Spleen (tissue), 11 donors: Measurements from ENCODE around the gene TAC3. TPM values are rescaled to one million over a fixed set of nuclear protein-coding genes. Genes with fewer than 3 reads are reported as not detected.
A peak's percentile ranks its signal among the peaks of the same experiment; 100 is the strongest.

Experiments used
- DNase-seq: peaks from one replicate; pipeline ENCODE4 v3.0.0-alpha.2; 2020
- H3K27ac ChIP-seq, 8 donors: fragments of 200-600 bp; sonication (generic) in 7 of 8; 1 replicate in 4 of 8; 2 replicates in 4 of 8; pipeline versions ENCODE4 v1.5.0 to v1.8.0; 2016 to 2021; ENCODE audit warnings: inconsistent platforms in 4 of 8, mild to moderate bottlenecking in 4 of 8, moderate library complexity in 1 of 8
- H3K27me3 ChIP-seq, 7 donors: fragments of 200-600 bp; sonication (generic) in 6 of 7; replicated peaks in 1 of 7; 1 replicate in 4 of 7; 2 replicates in 3 of 7; pipeline versions ENCODE4 v1.5.0 to v1.8.0; 2016 to 2021; ENCODE audit warnings: inconsistent platforms in 3 of 7, mild to moderate bottlenecking in 1 of 7
- H3K36me3 ChIP-seq, 6 donors: fragments of 200-600 bp; sonication (generic) in 5 of 6; 1 replicate in 4 of 6; 2 replicates in 2 of 6; pipeline versions ENCODE4 v1.5.0 to v1.8.0; 2016 to 2021; ENCODE audit warnings: inconsistent platforms in 2 of 6
- H3K4me1 ChIP-seq, 6 donors: fragments of 200-600 bp; sonication (generic) in 5 of 6; 1 replicate in 3 of 6; 2 replicates in 3 of 6; pipeline versions ENCODE4 v1.5.0 to v1.8.0; 2016 to 2021; ENCODE audit warnings: inconsistent platforms in 3 of 6
- H3K4me3 ChIP-seq, 8 donors: fragments of 200-600 bp; sonication (generic) in 7 of 8; 1 replicate in 4 of 8; 2 replicates in 4 of 8; pipeline versions ENCODE4 v1.5.0 to v1.8.0; 2016 to 2021; ENCODE audit warnings: inconsistent platforms in 4 of 8, mild to moderate bottlenecking in 4 of 8, moderate library complexity in 2 of 8
- H3K9me3 ChIP-seq, 8 donors: fragments of 200-600 bp; sonication (generic) in 7 of 8; 1 replicate in 4 of 8; 2 replicates in 4 of 8; pipeline versions ENCODE4 v1.5.0 to v1.8.0; 2016 to 2021; ENCODE audit warnings: inconsistent platforms in 4 of 8
- CTCF ChIP-seq, 11 experiments: fragments of 200-600 bp in 7 of 11; fragments of 450-650 bp in 4 of 11; sonication (generic) in 4 of 11; IDR thresholded peaks in 8 of 11; conservative IDR thresholded peaks in 3 of 11; 1 replicate in 7 of 11; 2 replicates in 4 of 11; pipeline versions ENCODE4 v1.4.0 to v1.8.0; 2016 to 2021; ENCODE audit warnings: antibody characterized with exemption in 11 of 11, inconsistent platforms in 4 of 11, mild to moderate bottlenecking in 1 of 11
- POLR2A ChIP-seq, 3 donors: fragments of 450-650 bp; IDR thresholded peaks; one replicate each; pipeline ENCODE4 v1.5.1; 2017; ENCODE audit warnings: antibody characterized with exemption in 3 of 3, mild to moderate bottlenecking in 1 of 3
- POLR2AphosphoS5 ChIP-seq, 3 donors: sonication (generic); formaldehyde crosslinking; IDR thresholded peaks; one replicate each; pipeline ENCODE4 v1.5.1; 2017; ENCODE audit warnings: antibody characterized with exemption in 3 of 3
- WGBS, 5 donors: extraction: QIAGEN DNeasy Blood & Tissue Kit in 3 of 5; methylation state at CpG; one replicate each; pipeline versions ENCODE4 v1.1.5 to v1.1.7; 2013 to 2018; 5-methylcytosine and 5-hydroxymethylcytosine counted together
- intact Hi-C: fragments of 100-400 bp; cut with DNase I; formaldehyde crosslinking; loops from one replicate; pipeline ENCODE4 v1.15.0; 2023; ENCODE audit warnings: low total_unique reads
- polyA plus RNA-seq, 3 donors: library from polyadenylated mRNA; stranded (reverse); fragments of 200-250 nt; gene quantifications; one replicate each; pipeline ENCODE4 v1.2.1, GENCODE V29; 2013
- total RNA-seq, 7 donors: library from RNA; depleted of rRNA in 3 of 7; stranded (reverse); fragments of >200 nt in 3 of 7; fragmentation: NEBNext Ultra II Directional in 4 of 7; extraction: Animal tissue kit (Norgen Biotek cat#: 25700) in 4 of 7; gene quantifications; one replicate each; pipeline versions ENCODE4 v1.1.0 to v1.2.1, GENCODE V29; 2016 to 2021
- donor health status: healthy with polysubstance abuse.
- donor health status: DM: no; HTN: no; CAD: no; lungs with moderate emphysema.
- donor health status: DM: no; HTN: no; CAD: no.
- donor health status: Bipolar disorder and iron deficiency.
- donor health status: healthy.
- donor health status: DM: no; HTN: no; CAD: no.
- donor health status: DM: yes; HTN: yes; CAD: no.

Gene TAC3
- total and polyA plus RNA-seq, 10 donors = 0.11 to 0.20 TPM; not detected in 8

GRCh38 chr12:56999456-56999855, 16.9 kb downstream of the TAC3 start:
- Histone ChIP-seq H3K27ac (peak overlapping the region; percentile 20 to 85 (median 72)), H3K4me1 (peaks cover 27 to 91% (median 65%) of the 10 kb centered on the region in 6 donors), H3K4me3 (no peak overlapping the region), H3K36me3 (peaks cover 3 to 91% (median 27%) of the 10 kb centered on the region in 6 donors), H3K9me3 (no peaks in the 10 kb centered on the region), H3K27me3 (no peaks in the 10 kb centered on the region)
- intact Hi-C loops = no loop called here
- 81 to 93% (median 83%) methylated on average over 4 of the region's 4 CpGs for WGBS, 5 donors
- DNase-seq = no peak
- no peak for TF ChIP-seq CTCF (IDR thresholded peaks at IDR 0.05 in 8 of 11, conservative IDR thresholded peaks at IDR 0.05 in 3 of 11)
- no peak for TF ChIP-seq POLR2AphosphoS5 (IDR thresholded peaks at IDR 0.05)
- TF ChIP-seq POLR2A (IDR thresholded peaks at IDR 0.05) = no peak

DNA sequence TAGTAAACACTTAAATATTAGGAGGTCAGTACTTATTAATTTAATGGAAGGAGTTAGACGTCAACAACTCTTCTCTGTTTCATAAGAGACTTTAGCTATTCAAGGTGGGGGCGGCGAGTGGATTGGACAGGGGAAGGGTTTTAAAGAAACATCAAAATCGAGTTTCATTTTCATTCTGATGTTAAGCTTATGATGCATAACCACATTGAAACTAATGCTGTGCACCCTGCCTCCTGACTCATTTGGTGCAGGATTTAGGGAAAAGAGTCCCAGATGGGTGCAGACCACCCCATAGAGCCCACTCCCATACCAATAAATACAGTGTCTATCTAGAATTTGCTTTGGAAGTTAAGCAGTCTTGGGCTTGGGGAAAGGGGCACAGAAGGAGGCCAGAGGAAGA, 17.3 kb downstream of the TAC3 start:
- 33 to 48% (median 46%) methylated on average over 4 of the region's 4 CpGs for WGBS, 5 donors
- Histone ChIP-seq H3K4me1 (peaks cover 24 to 90% (median 61%) of the 10 kb centered on the region in 6 donors), H3K36me3 (peaks cover 3 to 86% (median 22%) of the 10 kb centered on the region in 6 donors), H3K9me3 (no peaks in the 10 kb centered on the region), H3K27ac (peak overlapping the region; percentile 20 to 85 (median 72)), H3K27me3 (no peaks in the 10 kb centered on the region), H3K4me3 (no peak overlapping the region)
- TF ChIP-seq CTCF (IDR thresholded peaks at IDR 0.05 in 8 of 11, conservative IDR thresholded peaks at IDR 0.05 in 3 of 11) (no peak), POLR2AphosphoS5 (IDR thresholded peaks at IDR 0.05) (no peak), POLR2A (IDR thresholded peaks at IDR 0.05) (no peak)
- intact Hi-C loops = no loop called here
- peak; percentile 69 for DNase-seq

DNA sequence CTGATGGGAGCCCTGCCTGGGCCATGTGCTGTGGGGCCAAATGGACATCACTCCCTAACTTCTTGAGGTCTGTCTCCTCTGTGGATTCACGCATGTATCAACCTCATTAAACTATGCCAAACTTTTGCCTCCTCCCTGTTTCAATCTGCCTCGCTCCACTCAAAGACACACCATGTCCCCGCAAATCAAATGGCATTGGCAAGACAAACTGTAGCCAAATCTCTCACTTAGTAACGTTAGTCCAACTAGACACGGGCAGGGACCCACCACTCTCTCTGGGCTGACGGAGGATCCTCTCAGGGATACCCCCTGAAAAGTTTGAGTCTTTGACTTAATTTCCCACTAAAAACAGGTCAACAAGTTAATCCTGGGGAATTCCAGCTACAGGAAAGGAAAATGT, 18.0 kb downstream of the TAC3 start:
- peak overlapping the region; percentile 20 to 85 (median 72) for H3K27ac ChIP-seq
- intact Hi-C loops = no loop called here
- peaks cover under 1 to 79% (median 15%) of the 10 kb centered on the region in 6 donors for H3K36me3 ChIP-seq
- WGBS, 5 donors = 85 to 96% (median 92%) methylated on average over 6 of the region's 6 CpGs
- DNase-seq = no peak
- no peak overlapping the region for H3K4me3 ChIP-seq
- H3K4me1 ChIP-seq = peaks cover 24 to 90% (median 63%) of the 10 kb centered on the region in 6 donors
- no peak for TF ChIP-seq POLR2AphosphoS5 (IDR thresholded peaks at IDR 0.05)
- TF ChIP-seq CTCF (IDR thresholded peaks at IDR 0.05 in 8 of 11, conservative IDR thresholded peaks at IDR 0.05 in 3 of 11) = no peak
- TF ChIP-seq POLR2A (IDR thresholded peaks at IDR 0.05) = no peak
- no peaks in the 10 kb centered on the region for H3K27me3 ChIP-seq
- no peaks in the 10 kb centered on the region for H3K9me3 ChIP-seq

- Histone ChIP-seq H3K9me3 (no peaks in the 10 kb centered on the region), H3K27me3 (no peaks in the 10 kb centered on the region), H3K4me3 (peak overlapping the region in 4 of 8 donors; percentile 25 to 63 (median 37)), H3K27ac (peak overlapping the region; percentile 36 to 85 (median 72)), H3K4me1 (peaks cover 24 to 88% (median 64%) of the 10 kb centered on the region in 6 donors), H3K36me3 (peaks cover 0 to 66% (median 2%) of the 10 kb centered on the region in 6 donors)
- WGBS, 5 donors = 69 to 78% (median 74%) methylated on average over 12 of the region's 12 CpGs
- DNase-seq = peak; percentile 84
- TF ChIP-seq POLR2A (IDR thresholded peaks at IDR 0.05) = no peak
- peak; percentile 71 to 87 (median 72) for TF ChIP-seq POLR2AphosphoS5 (IDR thresholded peaks at IDR 0.05)
- no peak for TF ChIP-seq CTCF (IDR thresholded peaks at IDR 0.05 in 8 of 11, conservative IDR thresholded peaks at IDR 0.05 in 3 of 11)
- intact Hi-C loops = no loop called here
These were observed 19.4 kb downstream of the TAC3 start for GRCh38 chr12:56996793-56997545.
